ENCODE data around the gene SNRPB. TPM values are rescaled to one million over a fixed set of nuclear protein-coding genes. Genes with fewer than 3 reads are reported as not detected.

The SNRPB gene
- total and polyA plus RNA-seq, 10 of the 15 experiments (the other 5 are each of a cell fraction or from before 2014, with no cell fraction given) = 15.0 to 593 (median 366) TPM

- Histone ChIP-seq H4K20me1 (ENCODE audit: control insufficient read depth, insufficient read depth) (no peaks in the 10 kb centered on the region), H3K9ac (ENCODE audit: control insufficient read depth, insufficient read depth, low read length) (no peak overlapping the region), H2AFZ (ENCODE audit: control insufficient read depth, low read depth, low read length) (no peak overlapping the region), H3K4me2 (ENCODE audit: control insufficient read depth, insufficient read depth) (no peak overlapping the region), H3K4me1 (ENCODE audit: control insufficient read depth, insufficient read depth, low read length) (no peaks in the 10 kb centered on the region), H3K27ac (ENCODE audit: control insufficient read depth, insufficient read depth) (no peak overlapping the region), H3K27me3 (replicated peaks in 1 of 2; ENCODE audit: control insufficient read depth in 2 of 2, insufficient read depth in 2 of 2, low read length in 1 of 2) (no peaks in the 10 kb centered on the region), H3K36me3 (ENCODE audit: control insufficient read depth in 2 of 2, insufficient read depth in 2 of 2, low read length in 1 of 2) (peaks cover 0 to 3% of the 10 kb centered on the region in 2 experiments; a peak in 2 of 4 replicates), H3K4me3 (no peak overlapping the region), H3K9me3 (replicated peaks; ENCODE audit: control insufficient read depth, insufficient read depth, low read length) (no peaks in the 10 kb centered on the region), H3K79me2 (ENCODE audit: control insufficient read depth, insufficient read depth, low read length) (no peaks in the 10 kb centered on the region)
- in situ Hi-C loops (cut with MboI) (no loop called here), intact Hi-C loops (cut with micrococcal nuclease; ENCODE audit: unreplicated experiment) (no loop called here)
- TF ChIP-seq RCOR1 (conservative IDR thresholded peaks at IDR 0.05; ENCODE audit: low read depth, low read length) (no peak), IRF3 (IDR thresholded peaks at IDR 0.05) (no peak), E2F4 (IDR thresholded peaks at IDR 0.05; ENCODE audit: low read depth, low read length) (no peak), SP1 (IDR thresholded peaks at IDR 0.05; ENCODE audit: low read depth, low read length) (no peak), TCF3 (IDR thresholded peaks at IDR 0.05; ENCODE audit: borderline replicate concordance, insufficient read depth, low read depth, low read length) (no peak)
- ChIA-PET POLR2A (interaction anchor here (0.5 kb wide), 1 partner anchor 424 kb away, joined by 4 read pairs; no protein-coding TSS in a partner anchor), RAD21 (ENCODE audit: unreplicated experiment) (no interaction called here), CTCF (interaction anchor here (0.6 to 5.6 kb wide), 6 partner anchors 9 to 171 kb away, joined by 3 to 28 read pairs (median 5); no protein-coding TSS in a partner anchor), SMC1A (ENCODE audit: uncharacterized antibody, unreplicated experiment) (interaction anchor here (1.2 kb wide), 1 partner anchor 18 kb away, joined by 3 read pairs; no protein-coding TSS in a partner anchor)
- FAIRE-seq = no peak
- 97% methylated on average over 9 of the region's 9 CpGs for WGBS (ENCODE audit: insufficient coverage, insufficient replicate concordance, low lambda C conversion rate, missing lambda C conversion rate)
- no peak for DNase-seq (ENCODE audit: low read depth, low spot score)
- ATAC-seq = no peak
- no TSS peak for BruUV-seq (replicated peaks)
These were observed 5.5 kb upstream of the SNRPB start for GRCh38 chr20:2475850-2476741.
